Ishikawa (cell line): Measurements from ENCODE around the gene DOLPP1.

Source experiments
- CEBPB ChIP-seq: IDR thresholded peaks from 2 replicates; pipeline ENCODE4 v1.6.1; 2012
- CREB1 ChIP-seq: IDR thresholded peaks from 2 replicates; pipeline ENCODE4 v1.6.1; 2012; ENCODE audit warnings: low read depth
- EGR1 ChIP-seq: IDR thresholded peaks from 2 replicates; pipeline ENCODE4 v1.6.1; 2012
- EP300 ChIP-seq: IDR thresholded peaks from 2 replicates; pipeline ENCODE4 v1.6.1; 2012; ENCODE audit warnings: borderline replicate concordance
- FOXM1 ChIP-seq: IDR thresholded peaks from 2 replicates; pipeline ENCODE4 v1.6.1; 2012; ENCODE audit warnings: low read depth, borderline replicate concordance
- NFIC ChIP-seq: IDR thresholded peaks from 2 replicates; pipeline ENCODE4 v1.6.1; 2012
- RAD21 ChIP-seq: IDR thresholded peaks from 2 replicates; pipeline ENCODE4 v1.6.1; 2012; ENCODE audit warnings: low read depth
- TAF1 ChIP-seq: IDR thresholded peaks from 2 replicates; pipeline ENCODE4 v1.6.1; 2012; ENCODE audit warnings: low read depth, mild to moderate bottlenecking
- TCF12 ChIP-seq: IDR thresholded peaks from 2 replicates; pipeline ENCODE4 v1.6.1; 2012; ENCODE audit warnings: low read depth
- TEAD4 ChIP-seq: IDR thresholded peaks from 2 replicates; pipeline ENCODE4 v1.6.1; 2012
- USF1 ChIP-seq: IDR thresholded peaks from 2 replicates; pipeline ENCODE4 v1.6.1; 2012
- YY1 ChIP-seq: IDR thresholded peaks from 2 replicates; pipeline ENCODE4 v1.6.1; 2012; ENCODE audit warnings: low read depth
- ZBTB7A ChIP-seq: IDR thresholded peaks from 2 replicates; pipeline ENCODE4 v1.6.1; 2012; ENCODE audit warnings: low read depth
- TF ChIP-seq, protein P1 (sequence below): IDR thresholded peaks from 2 replicates; pipeline ENCODE4 v1.6.1; 2012; ENCODE audit warnings: low read depth, mild to moderate bottlenecking
- TF ChIP-seq, protein P2 (sequence below): IDR thresholded peaks from 2 replicates; pipeline ENCODE4 v1.6.1; 2012

The DOLPP1 gene

DNA sequence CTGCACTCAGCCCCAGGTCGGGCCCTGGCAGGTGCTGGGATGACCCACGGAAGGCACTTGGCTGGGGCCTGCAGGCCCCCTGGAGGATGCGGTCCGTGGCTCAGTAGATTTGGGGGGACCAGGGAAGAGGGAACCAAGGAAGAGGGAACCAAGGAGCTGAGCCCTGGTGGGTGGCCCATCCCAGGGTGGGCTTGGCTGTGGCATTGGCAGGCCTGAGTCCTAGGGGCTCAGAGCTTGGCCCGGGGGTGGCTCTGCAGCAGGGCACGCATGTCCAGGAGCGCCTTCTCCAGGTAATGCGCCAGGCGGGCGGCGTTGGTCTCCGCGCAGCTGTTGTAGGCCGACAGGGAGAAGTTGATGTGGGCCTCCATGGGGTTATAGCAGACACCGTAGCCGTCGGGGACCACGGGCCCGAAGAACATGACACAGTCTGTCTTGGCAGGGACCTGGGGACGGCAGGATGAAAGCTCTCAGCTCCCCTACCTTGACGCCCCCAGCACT, 14.3 kb downstream of the DOLPP1 start:
- no peak for TF ChIP-seq NFIC
- TF ChIP-seq, protein P1, sequence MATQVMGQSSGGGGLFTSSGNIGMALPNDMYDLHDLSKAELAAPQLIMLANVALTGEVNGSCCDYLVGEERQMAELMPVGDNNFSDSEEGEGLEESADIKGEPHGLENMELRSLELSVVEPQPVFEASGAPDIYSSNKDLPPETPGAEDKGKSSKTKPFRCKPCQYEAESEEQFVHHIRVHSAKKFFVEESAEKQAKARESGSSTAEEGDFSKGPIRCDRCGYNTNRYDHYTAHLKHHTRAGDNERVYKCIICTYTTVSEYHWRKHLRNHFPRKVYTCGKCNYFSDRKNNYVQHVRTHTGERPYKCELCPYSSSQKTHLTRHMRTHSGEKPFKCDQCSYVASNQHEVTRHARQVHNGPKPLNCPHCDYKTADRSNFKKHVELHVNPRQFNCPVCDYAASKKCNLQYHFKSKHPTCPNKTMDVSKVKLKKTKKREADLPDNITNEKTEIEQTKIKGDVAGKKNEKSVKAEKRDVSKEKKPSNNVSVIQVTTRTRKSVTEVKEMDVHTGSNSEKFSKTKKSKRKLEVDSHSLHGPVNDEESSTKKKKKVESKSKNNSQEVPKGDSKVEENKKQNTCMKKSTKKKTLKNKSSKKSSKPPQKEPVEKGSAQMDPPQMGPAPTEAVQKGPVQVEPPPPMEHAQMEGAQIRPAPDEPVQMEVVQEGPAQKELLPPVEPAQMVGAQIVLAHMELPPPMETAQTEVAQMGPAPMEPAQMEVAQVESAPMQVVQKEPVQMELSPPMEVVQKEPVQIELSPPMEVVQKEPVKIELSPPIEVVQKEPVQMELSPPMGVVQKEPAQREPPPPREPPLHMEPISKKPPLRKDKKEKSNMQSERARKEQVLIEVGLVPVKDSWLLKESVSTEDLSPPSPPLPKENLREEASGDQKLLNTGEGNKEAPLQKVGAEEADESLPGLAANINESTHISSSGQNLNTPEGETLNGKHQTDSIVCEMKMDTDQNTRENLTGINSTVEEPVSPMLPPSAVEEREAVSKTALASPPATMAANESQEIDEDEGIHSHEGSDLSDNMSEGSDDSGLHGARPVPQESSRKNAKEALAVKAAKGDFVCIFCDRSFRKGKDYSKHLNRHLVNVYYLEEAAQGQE = no peak
- TF ChIP-seq CEBPB = no peak
- no peak for TF ChIP-seq TAF1
- TF ChIP-seq YY1 = no peak
- TF ChIP-seq CREB1 = no peak
- TF ChIP-seq TEAD4 = no peak
- no peak for TF ChIP-seq FOXM1
- no peak for TF ChIP-seq ZBTB7A
- TF ChIP-seq, protein P2, sequence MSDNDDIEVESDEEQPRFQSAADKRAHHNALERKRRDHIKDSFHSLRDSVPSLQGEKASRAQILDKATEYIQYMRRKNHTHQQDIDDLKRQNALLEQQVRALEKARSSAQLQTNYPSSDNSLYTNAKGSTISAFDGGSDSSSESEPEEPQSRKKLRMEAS = no peak
- no peak for TF ChIP-seq EGR1
- TF ChIP-seq USF1 = no peak
- TF ChIP-seq EP300 = no peak
- no peak for TF ChIP-seq RAD21
- no peak for TF ChIP-seq TCF12

GRCh38 chr9:129095908-129096307, 15.0 kb downstream of the DOLPP1 start:
- TF ChIP-seq TAF1 (no peak), TCF12 (no peak), ZBTB7A (no peak), EGR1 (no peak)
- TF ChIP-seq, protein P1 = no peak
- TF ChIP-seq, protein P2 = no peak

GRCh38 chr9:129097671-129098306, 16.9 kb downstream of the DOLPP1 start:
- no peak for TF ChIP-seq YY1
- TF ChIP-seq TAF1 = no peak
- no peak for TF ChIP-seq ZBTB7A
- no peak for TF ChIP-seq USF1
- TF ChIP-seq EGR1 = no peak
- TF ChIP-seq FOXM1 = no peak
- TF ChIP-seq, protein P2 = no peak
- no peak for TF ChIP-seq EP300
- TF ChIP-seq CEBPB = no peak
- no peak for TF ChIP-seq TEAD4

DNA sequence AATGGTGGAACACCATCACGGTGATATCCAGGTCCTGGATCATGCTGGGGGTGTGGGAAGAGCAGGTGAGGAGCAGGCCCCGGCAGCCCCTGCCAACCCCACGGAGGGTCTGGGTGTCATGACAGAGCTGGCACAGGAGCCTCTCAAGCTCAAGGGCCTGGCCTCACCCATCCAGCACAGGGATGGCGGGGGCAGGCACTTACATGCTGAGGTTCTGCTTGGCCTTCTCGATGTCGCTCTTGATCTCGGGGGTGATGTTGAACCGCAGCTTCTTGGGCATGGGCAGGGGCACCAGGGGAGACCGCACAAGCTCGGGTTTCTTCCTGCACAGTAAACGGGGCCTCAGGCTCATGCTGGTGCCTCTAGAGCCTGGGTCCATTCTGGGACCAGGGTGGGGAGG, 17.4 kb downstream of the DOLPP1 start:
- TF ChIP-seq YY1 = no peak

- TF ChIP-seq EGR1 (no peak), FOXM1 (no peak), NFIC (no peak), TAF1 (no peak), CREB1 (no peak), TCF12 (no peak), USF1 (no peak), ZBTB7A (no peak), RAD21 (no peak), YY1 (no peak), EP300 (no peak), CEBPB (no peak), TEAD4 (no peak)
- TF ChIP-seq, protein P1 = no peak
- TF ChIP-seq, protein P2 = no peak
Measured at GRCh38 chr9:129100383-129101169, 19.7 kb downstream of the DOLPP1 start.
